CD4-positive, alpha-beta T cell (primary cell): ENCODE data around the gene OSBPL6. TPM values are rescaled to one million over a fixed set of nuclear protein-coding genes. Genes with fewer than 3 reads are reported as not detected.

Experiments
- ATAC-seq: fragments of 200-7000 bp; cut with Tn5 transposase; one replicate; pipeline ENCODE4 v1.10.0; 2022; ENCODE audit warnings: mild to moderate bottlenecking; ENCODE audit not compliant: poor library complexity
- CTCF ChIA-PET: fragments of 350-600 bp; sonication (Branson Sonifier 250); formaldehyde crosslinking; loops from one replicate; lab custom pipeline; 2021; ENCODE audit warnings: antibody characterized with exemption, inconsistent platforms; lab: Charles Lee
- POLR2A ChIA-PET: fragments of 350-600 bp; sonication (Branson Sonifier 250); formaldehyde crosslinking; loops from one replicate; lab custom pipeline; 2021; ENCODE audit warnings: antibody characterized with exemption, inconsistent platforms; lab: Charles Lee
- DNase-seq, 14 experiments: peaks; one replicate each; pipeline ENCODE4 v3.0.0-alpha.2; 2013 to 2020; ENCODE audit warnings: mixed read lengths in 2 of 14
- H3K27ac ChIP-seq, 2 donors: one replicate each; pipeline versions ENCODE4 v1.5.1 to v1.7.0; 2013; ENCODE audit warnings: low read length in 2 of 2, low read depth in 1 of 2, mild to moderate bottlenecking in 1 of 2
- H3K27me3 ChIP-seq, 2 experiments: 1 replicate in 1 of 2; 2 replicates in 1 of 2; pipeline versions ENCODE4 v1.6.1 to v1.7.0; 2013; ENCODE audit warnings: low read length in 2 of 2, control low read depth in 1 of 2, mild to moderate bottlenecking in 1 of 2, moderate library complexity in 1 of 2; ENCODE audit not compliant: insufficient read depth in 2 of 2, control insufficient read depth in 1 of 2
- H3K36me3 ChIP-seq: one replicate; pipeline ENCODE4 v1.6.1; 2013; ENCODE audit warnings: low read length, control low read depth; ENCODE audit not compliant: insufficient read depth
- H3K4me1 ChIP-seq: one replicate; pipeline ENCODE4 v1.6.1; 2013; ENCODE audit warnings: low read length, control low read depth; ENCODE audit not compliant: insufficient read depth
- H3K4me3 ChIP-seq: one replicate; pipeline ENCODE4 v1.5.1; 2013; ENCODE audit warnings: mild to moderate bottlenecking, low read length, moderate library complexity
- H3K9me3 ChIP-seq, 2 experiments: 1 replicate in 1 of 2; 2 replicates in 1 of 2; pipeline versions ENCODE4 v1.6.1 to v1.7.0; 2013; ENCODE audit warnings: low read length in 2 of 2, mild to moderate bottlenecking in 2 of 2, control low read depth in 1 of 2, moderate library complexity in 1 of 2; ENCODE audit not compliant: control insufficient read depth in 1 of 2, insufficient read depth in 1 of 2
- H3K27ac Mint-ChIP-seq: one replicate; pipeline ENCODE4 v1.8.0; 2020; ENCODE audit warnings: mixed read lengths
- H3K27me3 Mint-ChIP-seq: one replicate; pipeline ENCODE4 v1.8.0; 2021; ENCODE audit warnings: mixed read lengths
- H3K36me3 Mint-ChIP-seq: one replicate; pipeline ENCODE4 v1.8.0; 2021; ENCODE audit warnings: low read depth, mixed read lengths
- H3K4me1 Mint-ChIP-seq: one replicate; pipeline ENCODE4 v1.8.0; 2021; ENCODE audit warnings: low read depth, mixed read lengths
- H3K4me3 Mint-ChIP-seq: one replicate; pipeline ENCODE4 v1.8.0; 2020; ENCODE audit warnings: mild to moderate bottlenecking, mixed read lengths
- H3K9me3 Mint-ChIP-seq: one replicate; pipeline ENCODE4 v1.8.0; 2020; ENCODE audit warnings: mixed read lengths
- intact Hi-C, 2 experiments: fragments of 100-400 bp; cut with DNase I in 1 of 2; cut with micrococcal nuclease in 1 of 2; formaldehyde crosslinking; loops; one replicate each; pipeline versions ENCODE4 v1.15.1 to v1.9.0; 2023 to 2025; cut with DNase I, micrococcal nuclease
- total RNA-seq, 174 experiments: library from RNA in 2 of 174; stranded (reverse) in 2 of 174; gene quantifications; one replicate each; pipeline ENCODE4 v1.2.3 and lab custom pipeline; 2021 to 2026
- TF ChIP-seq, protein P1 (sequence below): fragments of 200-600 bp; IDR thresholded peaks from one replicate; pipeline ENCODE4 v1.8.0; 2022; ENCODE audit warnings: antibody characterized with exemption, mild to moderate bottlenecking

Gene OSBPL6
- total RNA-seq, 2 experiments from 2014 or later: 0.08 to 0.11 TPM

DNA sequence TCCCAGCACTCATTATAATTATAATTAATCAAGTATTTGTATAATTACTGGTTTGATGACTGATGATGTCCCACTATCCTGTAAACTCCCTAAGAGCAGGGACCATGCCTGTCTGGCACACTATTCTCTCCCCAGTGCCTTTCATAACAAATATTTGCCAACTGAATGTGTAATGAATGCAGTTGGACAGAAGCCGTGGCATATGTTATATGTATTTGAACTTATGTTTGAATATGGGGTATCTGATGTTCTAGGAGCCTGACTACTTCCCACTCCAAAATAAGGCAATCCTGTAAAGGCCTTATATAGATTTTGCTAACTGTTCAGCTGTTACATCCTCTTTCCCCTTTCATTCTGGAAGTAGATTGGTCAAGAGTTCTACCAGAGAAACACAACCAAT is 19.7 kb downstream of the OSBPL6 start:
- ATAC-seq (no peak), DNase-seq (no peak)
- intact Hi-C loops: no loop called here
- H3K9me3 ChIP-seq: no peaks in the 10 kb centered on the region
- H3K27me3 ChIP-seq: peaks cover 3% of the 10 kb centered on the region in 2 experiments
- TF ChIP-seq, protein P1, sequence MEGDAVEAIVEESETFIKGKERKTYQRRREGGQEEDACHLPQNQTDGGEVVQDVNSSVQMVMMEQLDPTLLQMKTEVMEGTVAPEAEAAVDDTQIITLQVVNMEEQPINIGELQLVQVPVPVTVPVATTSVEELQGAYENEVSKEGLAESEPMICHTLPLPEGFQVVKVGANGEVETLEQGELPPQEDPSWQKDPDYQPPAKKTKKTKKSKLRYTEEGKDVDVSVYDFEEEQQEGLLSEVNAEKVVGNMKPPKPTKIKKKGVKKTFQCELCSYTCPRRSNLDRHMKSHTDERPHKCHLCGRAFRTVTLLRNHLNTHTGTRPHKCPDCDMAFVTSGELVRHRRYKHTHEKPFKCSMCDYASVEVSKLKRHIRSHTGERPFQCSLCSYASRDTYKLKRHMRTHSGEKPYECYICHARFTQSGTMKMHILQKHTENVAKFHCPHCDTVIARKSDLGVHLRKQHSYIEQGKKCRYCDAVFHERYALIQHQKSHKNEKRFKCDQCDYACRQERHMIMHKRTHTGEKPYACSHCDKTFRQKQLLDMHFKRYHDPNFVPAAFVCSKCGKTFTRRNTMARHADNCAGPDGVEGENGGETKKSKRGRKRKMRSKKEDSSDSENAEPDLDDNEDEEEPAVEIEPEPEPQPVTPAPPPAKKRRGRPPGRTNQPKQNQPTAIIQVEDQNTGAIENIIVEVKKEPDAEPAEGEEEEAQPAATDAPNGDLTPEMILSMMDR: no peak
- no peaks in the 10 kb centered on the region for H3K9me3 Mint-ChIP-seq
- POLR2A ChIA-PET: no interaction called here
- no peaks in the 10 kb centered on the region for H3K4me1 ChIP-seq
- H3K4me3 ChIP-seq: no peak overlapping the region
- H3K4me1 Mint-ChIP-seq: no peaks in the 10 kb centered on the region
- H3K36me3 Mint-ChIP-seq: no peaks in the 10 kb centered on the region
- peaks cover 35% of the 10 kb centered on the region for H3K27me3 Mint-ChIP-seq
- H3K36me3 ChIP-seq: no peaks in the 10 kb centered on the region
- H3K27ac Mint-ChIP-seq: no peak overlapping the region
- CTCF ChIA-PET: no interaction called here
- H3K27ac ChIP-seq: no peak overlapping the region
- no peak overlapping the region for H3K4me3 Mint-ChIP-seq

DNA sequence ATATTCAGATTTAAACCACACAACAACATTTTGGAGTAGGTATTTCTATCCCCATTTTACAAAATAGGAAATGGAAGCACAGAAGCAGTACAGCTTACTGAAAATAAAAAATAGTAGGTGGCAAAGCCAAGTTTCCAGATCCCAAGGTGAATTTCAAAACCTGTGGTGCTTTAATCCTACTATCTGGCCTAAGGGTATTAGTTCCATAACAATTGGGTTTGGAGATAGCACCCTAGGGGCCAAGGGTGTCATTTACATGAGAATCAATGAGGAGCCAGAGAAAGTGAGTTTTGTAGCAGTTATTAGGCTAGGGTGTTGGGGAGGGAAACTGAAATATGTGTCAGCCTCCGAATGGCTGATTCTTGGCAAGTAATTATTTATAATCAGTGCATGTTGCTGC is 24.9 kb downstream of the OSBPL6 start:
- intact Hi-C loops: no loop called here
- Histone ChIP-seq H3K9me3 (no peaks in the 10 kb centered on the region), H3K4me1 (no peaks in the 10 kb centered on the region), H3K27ac (no peak overlapping the region), H3K36me3 (no peaks in the 10 kb centered on the region), H3K4me3 (no peak overlapping the region), H3K27me3 (peaks cover 0 to 6% of the 10 kb centered on the region in 2 experiments)
- H3K4me1 Mint-ChIP-seq: no peaks in the 10 kb centered on the region
- H3K27ac Mint-ChIP-seq: no peak overlapping the region
- no peak overlapping the region for H3K4me3 Mint-ChIP-seq
- TF ChIP-seq, protein P1: no peak
- no peaks in the 10 kb centered on the region for H3K9me3 Mint-ChIP-seq
- ATAC-seq (no peak), DNase-seq (no peak)
- no peaks in the 10 kb centered on the region for H3K36me3 Mint-ChIP-seq
- peaks cover 47% of the 10 kb centered on the region for H3K27me3 Mint-ChIP-seq
- CTCF ChIA-PET: no interaction called here
- POLR2A ChIA-PET: no interaction called here

DNA sequence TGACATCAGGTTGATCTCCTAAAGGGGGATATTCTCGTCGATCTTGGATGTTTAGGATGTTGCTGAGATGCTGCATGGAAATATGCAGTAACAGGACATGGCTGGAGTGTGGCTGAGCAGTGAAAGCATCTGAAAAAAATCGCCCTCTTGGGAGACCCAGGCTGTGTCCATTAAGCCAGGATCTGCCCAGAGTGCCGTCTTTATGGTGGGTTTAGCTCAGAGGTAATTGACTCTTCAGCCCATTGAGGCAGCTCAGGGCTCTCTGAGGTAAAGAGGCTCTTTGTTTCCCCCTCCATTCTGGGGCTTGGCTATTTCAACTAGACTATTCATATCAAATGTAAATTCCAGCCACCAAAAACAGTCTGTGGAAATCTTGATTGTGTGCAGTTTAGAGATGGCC is 26.5 kb downstream of the OSBPL6 start:
- CTCF ChIA-PET: no interaction called here
- intact Hi-C loops: no loop called here
- Mint-ChIP-seq H3K4me1 (no peaks in the 10 kb centered on the region), H3K27ac (no peak overlapping the region), H3K36me3 (no peaks in the 10 kb centered on the region), H3K27me3 (peaks cover 63% of the 10 kb centered on the region), H3K9me3 (no peaks in the 10 kb centered on the region), H3K4me3 (no peak overlapping the region)
- DNase-seq (no peak), ATAC-seq (no peak)
- no peaks in the 10 kb centered on the region for H3K36me3 ChIP-seq
- H3K4me1 ChIP-seq: no peaks in the 10 kb centered on the region
- TF ChIP-seq, protein P1: no peak
- H3K27ac ChIP-seq: no peak overlapping the region
- no peaks in the 10 kb centered on the region for H3K9me3 ChIP-seq
- peaks cover 0 to 6% of the 10 kb centered on the region in 2 experiments for H3K27me3 ChIP-seq
- H3K4me3 ChIP-seq: no peak overlapping the region
- POLR2A ChIA-PET: no interaction called here
